Gastrocnemius medialis (tissue), 4 donors: Measurements from ENCODE around the gene C4orf50.

ENCODE experiments used
- CTCF ChIP-seq, 5 experiments: fragments of 450-650 bp in 3 of 5; fragments of 200-600 bp in 2 of 5; sonication (generic) in 2 of 5; IDR thresholded peaks in 4 of 5; conservative IDR thresholded peaks in 1 of 5; 1 replicate in 4 of 5; 2 replicates in 1 of 5; pipeline ENCODE4 v1.5.1; 2016 to 2019; ENCODE audit warnings: antibody characterized with exemption in 5 of 5, mild to moderate bottlenecking in 3 of 5, moderate library complexity in 3 of 5
- POLR2A ChIP-seq, 2 donors: fragments of 450-650 bp; IDR thresholded peaks; one replicate each; pipeline ENCODE4 v1.6.1; 2017; ENCODE audit warnings: antibody characterized with exemption in 2 of 2, mild to moderate bottlenecking in 2 of 2, moderate library complexity in 2 of 2

GRCh38 chr4:6031846-6032245 lies 13.6 kb upstream of the C4orf50 start:
- TF ChIP-seq CTCF (IDR thresholded peaks at IDR 0.05 in 4 of 5, conservative IDR thresholded peaks at IDR 0.05 in 1 of 5) (no peak), POLR2A (IDR thresholded peaks at IDR 0.05) (no peak)
